ENCODE measurements around the gene FKBP5. TPM values are rescaled to one million over a fixed set of nuclear protein-coding genes. Genes with fewer than 3 reads are reported as not detected.

Gene FKBP5
- total RNA-seq, 1 donor, result 5.1 TPM

DNA sequence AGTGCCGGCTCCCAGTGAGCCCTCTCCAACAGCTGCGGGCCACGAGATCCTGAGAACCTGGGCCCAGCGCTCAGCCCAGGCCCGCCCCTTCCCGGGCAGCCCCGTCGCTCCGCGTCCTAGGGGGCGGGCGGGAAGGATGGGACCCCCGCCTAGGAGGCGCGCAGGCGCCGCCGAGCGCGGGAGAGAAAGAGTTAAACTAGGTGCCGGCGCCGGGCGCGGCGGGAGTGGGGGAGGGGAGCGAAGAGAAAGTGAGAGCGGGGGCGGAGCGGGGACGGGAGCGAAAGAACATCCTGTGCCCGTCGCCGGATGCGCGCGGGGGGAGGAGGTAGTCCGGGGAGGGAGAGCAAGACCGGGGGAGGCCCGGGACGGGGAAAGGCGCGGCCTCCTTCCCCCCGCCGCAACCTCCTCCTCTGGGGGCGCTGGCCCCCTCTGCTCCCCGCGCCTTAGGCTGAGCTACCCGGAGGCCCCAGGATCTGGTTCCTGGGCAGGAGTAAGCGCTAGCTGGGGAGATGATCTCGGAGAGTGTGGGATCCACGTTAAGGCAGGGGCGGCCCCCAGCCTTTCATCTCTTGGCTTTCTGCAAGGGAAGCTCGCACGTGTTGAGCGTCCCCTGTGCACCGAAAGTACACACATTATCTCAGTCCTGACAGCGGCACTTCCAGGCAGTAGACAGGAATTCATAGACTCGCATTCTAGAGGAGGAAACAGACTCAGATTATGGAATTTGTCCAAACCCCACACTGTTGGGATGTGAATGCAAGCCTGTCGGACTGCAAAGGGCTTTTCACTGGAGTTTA lies 43.2 kb upstream of the FKBP5 start:
- TF ChIP-seq, protein P1, sequence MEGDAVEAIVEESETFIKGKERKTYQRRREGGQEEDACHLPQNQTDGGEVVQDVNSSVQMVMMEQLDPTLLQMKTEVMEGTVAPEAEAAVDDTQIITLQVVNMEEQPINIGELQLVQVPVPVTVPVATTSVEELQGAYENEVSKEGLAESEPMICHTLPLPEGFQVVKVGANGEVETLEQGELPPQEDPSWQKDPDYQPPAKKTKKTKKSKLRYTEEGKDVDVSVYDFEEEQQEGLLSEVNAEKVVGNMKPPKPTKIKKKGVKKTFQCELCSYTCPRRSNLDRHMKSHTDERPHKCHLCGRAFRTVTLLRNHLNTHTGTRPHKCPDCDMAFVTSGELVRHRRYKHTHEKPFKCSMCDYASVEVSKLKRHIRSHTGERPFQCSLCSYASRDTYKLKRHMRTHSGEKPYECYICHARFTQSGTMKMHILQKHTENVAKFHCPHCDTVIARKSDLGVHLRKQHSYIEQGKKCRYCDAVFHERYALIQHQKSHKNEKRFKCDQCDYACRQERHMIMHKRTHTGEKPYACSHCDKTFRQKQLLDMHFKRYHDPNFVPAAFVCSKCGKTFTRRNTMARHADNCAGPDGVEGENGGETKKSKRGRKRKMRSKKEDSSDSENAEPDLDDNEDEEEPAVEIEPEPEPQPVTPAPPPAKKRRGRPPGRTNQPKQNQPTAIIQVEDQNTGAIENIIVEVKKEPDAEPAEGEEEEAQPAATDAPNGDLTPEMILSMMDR (IDR thresholded peaks at IDR 0.05; ENCODE audit: extremely low read depth, low read depth, low read length), result no peak
- Histone ChIP-seq H2AFZ (ENCODE audit: low read length) (peak overlapping the region; percentile 97), H3K4me2 (ENCODE audit: insufficient read depth, low read length) (peak overlapping the region; percentile 99), H3K9me3 (ENCODE audit: low read depth, low read length) (no peaks in the 10 kb centered on the region), H3K27me3 (ENCODE audit: insufficient read depth, low read length) (no peaks in the 10 kb centered on the region), H3K4me3 (ENCODE audit: insufficient read depth, low read length) (peak overlapping the region; percentile 90), H3K4me1 (ENCODE audit: insufficient read depth, low read length) (peaks cover 20% of the 10 kb centered on the region), H3K36me3 (ENCODE audit: insufficient read depth, low read length) (no peaks in the 10 kb centered on the region), H3K27ac (ENCODE audit: low read depth, low read length) (peak overlapping the region; percentile 83), H3K79me2 (ENCODE audit: insufficient read depth, low read length) (no peaks in the 10 kb centered on the region), H4K20me1 (ENCODE audit: insufficient read depth, low read length) (no peaks in the 10 kb centered on the region)
- DNase-seq (ENCODE audit: insufficient read length, low spot score, missing footprints), result peak; percentile 97

- Histone ChIP-seq H3K27me3 (ENCODE audit: insufficient read depth, low read length) (no peaks in the 10 kb centered on the region), H3K9me3 (ENCODE audit: low read depth, low read length) (no peaks in the 10 kb centered on the region), H3K36me3 (ENCODE audit: insufficient read depth, low read length) (no peaks in the 10 kb centered on the region), H2AFZ (ENCODE audit: low read length) (peak overlapping the region; percentile 97), H4K20me1 (ENCODE audit: insufficient read depth, low read length) (no peaks in the 10 kb centered on the region), H3K4me1 (ENCODE audit: insufficient read depth, low read length) (peaks cover 26% of the 10 kb centered on the region), H3K4me3 (ENCODE audit: insufficient read depth, low read length) (peak overlapping the region; percentile 90), H3K4me2 (ENCODE audit: insufficient read depth, low read length) (peak overlapping the region; percentile 99), H3K79me2 (ENCODE audit: insufficient read depth, low read length) (no peaks in the 10 kb centered on the region), H3K27ac (ENCODE audit: low read depth, low read length) (peak overlapping the region; percentile 83)
- peak; percentile 97 for DNase-seq (ENCODE audit: insufficient read length, low spot score, missing footprints)
- TF ChIP-seq, protein P1 (IDR thresholded peaks at IDR 0.05; ENCODE audit: extremely low read depth, low read depth, low read length), result no peak
Observed at GRCh38 chr6:35731414-35731735, 42.7 kb upstream of the FKBP5 start.

- H3K9me3 ChIP-seq (ENCODE audit: low read depth, low read length), result no peaks in the 10 kb centered on the region
- peak overlapping the region; percentile 76 for H2AFZ ChIP-seq (ENCODE audit: low read length)
- no peaks in the 10 kb centered on the region for H4K20me1 ChIP-seq (ENCODE audit: insufficient read depth, low read length)
- peak overlapping the region; percentile 90 for H3K4me3 ChIP-seq (ENCODE audit: insufficient read depth, low read length)
- H3K27me3 ChIP-seq (ENCODE audit: insufficient read depth, low read length), result no peaks in the 10 kb centered on the region
- TF ChIP-seq, protein P1 (IDR thresholded peaks at IDR 0.05; ENCODE audit: extremely low read depth, low read depth, low read length), result no peak
- peak overlapping the region; percentile 99 for H3K4me2 ChIP-seq (ENCODE audit: insufficient read depth, low read length)
- peak; percentile 79 for DNase-seq (ENCODE audit: insufficient read length, low spot score, missing footprints)
- no peaks in the 10 kb centered on the region for H3K79me2 ChIP-seq (ENCODE audit: insufficient read depth, low read length)
- H3K4me1 ChIP-seq (ENCODE audit: insufficient read depth, low read length), result peaks cover 30% of the 10 kb centered on the region
- H3K27ac ChIP-seq (ENCODE audit: low read depth, low read length), result peak overlapping the region; percentile 31
- H3K36me3 ChIP-seq (ENCODE audit: insufficient read depth, low read length), result no peaks in the 10 kb centered on the region
Observed at GRCh38 chr6:35730745-35731413, 42.2 kb upstream of the FKBP5 start.

GRCh38 chr6:35729722-35730121 lies 41.0 kb upstream of the FKBP5 start:
- Histone ChIP-seq H3K27ac (ENCODE audit: low read depth, low read length) (no peak overlapping the region), H3K4me1 (ENCODE audit: insufficient read depth, low read length) (peaks cover 34% of the 10 kb centered on the region), H3K79me2 (ENCODE audit: insufficient read depth, low read length) (no peaks in the 10 kb centered on the region), H3K4me3 (ENCODE audit: insufficient read depth, low read length) (no peak overlapping the region), H3K27me3 (ENCODE audit: insufficient read depth, low read length) (no peaks in the 10 kb centered on the region), H3K4me2 (ENCODE audit: insufficient read depth, low read length) (no peak overlapping the region), H3K36me3 (ENCODE audit: insufficient read depth, low read length) (no peaks in the 10 kb centered on the region), H2AFZ (ENCODE audit: low read length) (no peak overlapping the region), H3K9me3 (ENCODE audit: low read depth, low read length) (no peaks in the 10 kb centered on the region), H4K20me1 (ENCODE audit: insufficient read depth, low read length) (no peaks in the 10 kb centered on the region)
- TF ChIP-seq, protein P1 (IDR thresholded peaks at IDR 0.05; ENCODE audit: extremely low read depth, low read depth, low read length), result no peak
- no peak for DNase-seq (ENCODE audit: insufficient read length, low spot score, missing footprints)

Measured in osteoblast (primary cell).